Stimulated activated CD8-positive, alpha-beta memory T cell treated with anti-CD3 and anti-CD28 coated beads, Interleukin-4, amount 100 ng/mL, for 4 hours (primary cell): ENCODE measurements around the gene GCK.
A peak's percentile ranks its signal among the peaks of the same experiment; 100 is the strongest.
"Not testable (repeated sequence)": the region's sequence is repeated elsewhere in the genome, so short reads cannot be mapped to it uniquely, and the experiment has no call there.

ENCODE experiments used
- DNase-seq, 2 donors: peaks; one replicate each; pipeline ENCODE4 v3.0.0-alpha.2; 2020; ENCODE audit warnings: low read depth in 2 of 2, low spot score in 1 of 2

Gene GCK

GRCh38 chr7:44144968-44145478, 44.2 kb downstream of the GCK start:
- DNase-seq, result no peak

GRCh38 chr7:44144426-44144967, 44.7 kb downstream of the GCK start:
- no peak for DNase-seq

- no peak for DNase-seq
These were observed 45.5 kb downstream of the GCK start for GRCh38 chr7:44143646-44144250.

GRCh38 chr7:44142028-44142427, 47.2 kb downstream of the GCK start:
- DNase-seq, result no peak

- DNase-seq, result no peak
These were observed 47.9 kb downstream of the GCK start, which contains the start of gene MYL7 for GRCh38 chr7:44141221-44141850. TSS of gene MYL7 (minus strand) at chr7:44141332. CDS start at chr7:44141305, 27 bp downstream.

GRCh38 chr7:44140341-44140740, 48.9 kb downstream of the GCK start:
- DNase-seq, result no peak

GRCh38 chr7:44139311-44140010, 49.8 kb downstream of the GCK start:
- DNase-seq, result no peak

- no peak for DNase-seq
These were observed 50.5 kb downstream of the GCK start for GRCh38 chr7:44138698-44139097.

GRCh38 chr7:44136731-44137130, 52.5 kb downstream of the GCK start:
- no peak for DNase-seq

- DNase-seq, result no peak
These were observed 54.2 kb downstream of the GCK start for GRCh38 chr7:44134943-44135628.

- no peak for DNase-seq
These were observed 55.9 kb downstream of the GCK start for GRCh38 chr7:44133295-44133694.

- DNase-seq, result no peak
These were observed 57.2 kb downstream of the GCK start for GRCh38 chr7:44132039-44132438.

- no peak for DNase-seq
These were observed 57.8 kb downstream of the GCK start for GRCh38 chr7:44131173-44132029.

- no peak for DNase-seq
These were observed 60.3 kb downstream of the GCK start for GRCh38 chr7:44128721-44129582.

- no peak for DNase-seq
These were observed 62.1 kb downstream of the GCK start for GRCh38 chr7:44127161-44127560.

- not testable (repeated sequence) for DNase-seq
These were observed 62.7 kb downstream of the GCK start for GRCh38 chr7:44126574-44126973.

- no peak for DNase-seq
These were observed 64.4 kb downstream of the GCK start for GRCh38 chr7:44124822-44125202.

- DNase-seq, result peak; percentile 91 to 97
These were observed 65.8 kb downstream of the GCK start, which contains the start of gene POLD2 for GRCh38 chr7:44123190-44124003. TSS of gene POLD2 (minus strand) at chr7:44123548. CDS start at chr7:44122053, 1,495 bp downstream.
